ENCODE measurements around the gene NPR3. TPM values are rescaled to one million over a fixed set of nuclear protein-coding genes. Genes with fewer than 3 reads are reported as not detected.
A peak's percentile ranks its signal among the peaks of the same experiment; 100 is the strongest.

Gene NPR3
- total and polyA plus RNA-seq, 3 donors from 2014 or later, result 2.8 to 3.9 (median 3.2) TPM

- DNase-seq, result no peak
- Histone ChIP-seq H3K4me1 (no peaks in the 10 kb centered on the region), H3K27ac (no peak overlapping the region), H3K36me3 (ENCODE audit: low read depth, missing control alignments) (no peaks in the 10 kb centered on the region), H3K9me3 (no peaks in the 10 kb centered on the region), H3K27me3 (no peaks in the 10 kb centered on the region), H3K4me3 (no peak overlapping the region)
- intact Hi-C loops (cut with DNase I; ENCODE audit: low total_unique reads), result no loop called here
- WGBS, 2 donors, result 53 to 59% methylated on average over 3 of the region's 3 CpGs
- TF ChIP-seq CTCF (IDR thresholded peaks at IDR 0.05), result no peak
- TF ChIP-seq POLR2A (IDR thresholded peaks at IDR 0.05), result no peak
Observed at GRCh38 chr5:32692036-32692746, 18.9 kb upstream of the NPR3 start.

- Histone ChIP-seq H3K27me3 (no peaks in the 10 kb centered on the region), H3K4me3 (no peak overlapping the region), H3K4me1 (no peaks in the 10 kb centered on the region), H3K36me3 (ENCODE audit: low read depth, missing control alignments) (no peaks in the 10 kb centered on the region), H3K9me3 (no peaks in the 10 kb centered on the region), H3K27ac (no peak overlapping the region)
- TF ChIP-seq CTCF (IDR thresholded peaks at IDR 0.05), result no peak
- no peak for TF ChIP-seq POLR2A (IDR thresholded peaks at IDR 0.05)
- DNase-seq, result no peak
- intact Hi-C loops (cut with DNase I; ENCODE audit: low total_unique reads), result no loop called here
Observed at GRCh38 chr5:32703957-32704356, 7.2 kb upstream of the NPR3 start.

- Histone ChIP-seq H3K4me1 (no peaks in the 10 kb centered on the region), H3K36me3 (ENCODE audit: low read depth, missing control alignments) (no peaks in the 10 kb centered on the region), H3K4me3 (no peak overlapping the region), H3K27ac (no peak overlapping the region), H3K9me3 (no peaks in the 10 kb centered on the region), H3K27me3 (no peaks in the 10 kb centered on the region)
- WGBS, 2 donors, result 41 to 43% methylated on average over 2 of the region's 2 CpGs
- no peak for DNase-seq
- intact Hi-C loops (cut with DNase I; ENCODE audit: low total_unique reads), result no loop called here
- TF ChIP-seq CTCF (IDR thresholded peaks at IDR 0.05), result peak; percentile 36 to 63 (median 48)
- no peak for TF ChIP-seq POLR2A (IDR thresholded peaks at IDR 0.05)
Observed at GRCh38 chr5:32707418-32707997, 3.6 kb upstream of the NPR3 start.

GRCh38 chr5:32708949-32709348 is 2.2 kb upstream of the NPR3 start:
- no peak for DNase-seq
- 64 to 77% methylated on average over 12 to 16 of the region's 16 CpGs for WGBS, 2 donors
- intact Hi-C loops (cut with DNase I; ENCODE audit: low total_unique reads), result no loop called here
- peak overlapping the region in 1 of 2 donors; percentile 0 for H3K4me3 ChIP-seq
- TF ChIP-seq CTCF (IDR thresholded peaks at IDR 0.05) (no peak), POLR2A (IDR thresholded peaks at IDR 0.05) (no peak)
- H3K36me3 ChIP-seq (ENCODE audit: low read depth, missing control alignments), result no peaks in the 10 kb centered on the region
- H3K9me3 ChIP-seq, result no peaks in the 10 kb centered on the region
- H3K4me1 ChIP-seq, result no peaks in the 10 kb centered on the region
- no peak overlapping the region for H3K27ac ChIP-seq
- H3K27me3 ChIP-seq, result no peaks in the 10 kb centered on the region
